GM18873 (cell line): Measurements from ENCODE around the gene APBA1.

ENCODE experiments used
- ATAC-seq: cut with Tn5 transposase; IDR thresholded peaks from one replicate; pipeline ENCODE4 v1.9.1; 2021; ENCODE audit warnings: mild to moderate bottlenecking, moderate library complexity, moderate number of reproducible peaks; ENCODE audit not compliant: unreplicated experiment, low FRiP score

Gene APBA1

GRCh38 chr9:69494208-69494607 is 178.0 kb downstream of the APBA1 start:
- no peak for ATAC-seq

GRCh38 chr9:69486498-69486897 is 185.7 kb downstream of the APBA1 start:
- no peak for ATAC-seq

GRCh38 chr9:69485466-69485865 is 186.7 kb downstream of the APBA1 start:
- ATAC-seq: no peak

- ATAC-seq: no peak
Observed at GRCh38 chr9:69483886-69484422, 188.2 kb downstream of the APBA1 start.

- ATAC-seq: no peak
Observed at GRCh38 chr9:69476797-69477196, 195.4 kb downstream of the APBA1 start.

- ATAC-seq: no peak
Observed at GRCh38 chr9:69476016-69476415, 196.2 kb downstream of the APBA1 start.

- ATAC-seq: no peak
Observed at GRCh38 chr9:69474821-69475220, 197.3 kb downstream of the APBA1 start.

GRCh38 chr9:69472101-69472620 is 200.0 kb downstream of the APBA1 start:
- no peak for ATAC-seq

- no peak for ATAC-seq
Observed at GRCh38 chr9:69471433-69471832, 200.7 kb downstream of the APBA1 start.

- no peak for ATAC-seq
Observed at GRCh38 chr9:69470186-69470977, 201.8 kb downstream of the APBA1 start.

- no peak for ATAC-seq
Observed at GRCh38 chr9:69469136-69469535, 203.0 kb downstream of the APBA1 start.

GRCh38 chr9:69468380-69468779 is 203.8 kb downstream of the APBA1 start:
- ATAC-seq: no peak

GRCh38 chr9:69466151-69466550 is 206.0 kb downstream of the APBA1 start:
- ATAC-seq: no peak

GRCh38 chr9:69465473-69465872 is 206.7 kb downstream of the APBA1 start:
- ATAC-seq: no peak

GRCh38 chr9:69463497-69464068 is 208.6 kb downstream of the APBA1 start:
- ATAC-seq: no peak

GRCh38 chr9:69462394-69462793 is 209.8 kb downstream of the APBA1 start:
- no peak for ATAC-seq

GRCh38 chr9:69461103-69461887 is 210.9 kb downstream of the APBA1 start:
- no peak for ATAC-seq

- ATAC-seq: no peak
Observed at GRCh38 chr9:69460012-69460411, 212.2 kb downstream of the APBA1 start.

GRCh38 chr9:69458176-69458575 is 214.0 kb downstream of the APBA1 start:
- ATAC-seq: no peak

GRCh38 chr9:69456201-69456600 is 216.0 kb downstream of the APBA1 start:
- ATAC-seq: no peak

GRCh38 chr9:69455311-69455710 is 216.9 kb downstream of the APBA1 start:
- ATAC-seq: no peak
